ENCODE results near the gene TMEM115. TPM values are rescaled to one million over a fixed set of nuclear protein-coding genes. Genes with fewer than 3 reads are reported as not detected.

TMEM115 gene
- total RNA-seq, 1 donor from 2014 or later, result 18.3 TPM

GRCh38 chr3:50354186-50354764 is 5.0 kb downstream of the TMEM115 start:
- FAIRE-seq, result no peak
- DNase-seq (ENCODE audit: low spot score in 2 of 2), result no peak

DNA sequence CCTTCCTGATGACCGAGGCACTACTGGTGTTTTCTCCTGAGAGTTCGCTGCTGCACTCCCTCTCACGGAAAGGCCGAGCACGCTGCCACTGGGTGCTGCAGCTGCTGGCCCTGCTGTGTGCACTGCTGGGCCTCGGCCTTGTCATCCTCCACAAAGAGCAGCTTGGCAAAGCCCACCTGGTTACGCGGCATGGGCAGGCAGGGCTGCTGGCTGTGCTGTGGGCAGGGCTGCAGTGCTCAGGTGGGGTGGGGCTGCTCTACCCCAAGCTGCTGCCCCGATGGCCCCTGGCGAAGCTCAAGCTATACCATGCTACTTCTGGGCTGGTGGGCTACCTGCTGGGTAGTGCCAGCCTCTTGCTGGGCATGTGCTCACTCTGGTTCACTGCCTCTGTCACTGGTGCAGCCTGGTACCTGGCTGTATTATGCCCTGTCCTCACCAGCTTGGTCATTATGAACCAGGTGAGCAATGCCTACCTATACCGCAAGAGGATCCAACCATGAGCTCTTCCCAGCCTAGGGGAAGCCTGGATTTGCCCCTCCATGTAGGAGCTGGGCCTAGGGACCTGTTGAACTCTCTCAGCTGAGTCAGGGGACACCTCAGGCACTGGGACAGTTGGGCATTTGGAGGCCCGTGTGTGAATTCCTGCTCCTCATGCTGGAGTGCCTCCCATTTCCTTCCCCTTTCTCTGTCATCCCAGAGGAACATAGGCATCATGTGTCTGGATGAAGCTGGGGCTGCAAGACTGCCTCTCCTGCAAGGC is 5.9 kb downstream of the TMEM115 start:
- FAIRE-seq (no peak), DNase-seq (ENCODE audit: low spot score in 2 of 2) (no peak)

DNA sequence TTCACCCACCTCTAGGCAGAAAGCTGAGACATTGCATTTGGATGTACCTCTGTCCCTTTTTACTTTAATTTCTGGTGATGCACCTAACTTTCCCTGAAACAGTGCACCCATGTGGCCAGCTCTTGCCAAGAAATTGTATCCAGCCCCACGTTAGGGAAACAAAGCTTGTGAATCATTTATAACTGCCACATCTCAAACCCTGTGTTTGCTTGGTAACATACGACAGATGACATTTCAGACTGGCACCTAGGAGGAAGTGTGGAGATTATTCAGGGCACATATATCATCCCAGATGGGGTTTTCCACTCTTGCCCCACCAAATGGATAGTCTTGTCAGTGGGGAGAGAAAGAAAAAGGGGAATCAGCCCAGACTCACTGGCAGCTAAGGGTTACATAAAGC is 6.5 kb downstream of the TMEM115 start:
- DNase-seq (ENCODE audit: low spot score in 2 of 2), result no peak
- FAIRE-seq, result no peak

DNA sequence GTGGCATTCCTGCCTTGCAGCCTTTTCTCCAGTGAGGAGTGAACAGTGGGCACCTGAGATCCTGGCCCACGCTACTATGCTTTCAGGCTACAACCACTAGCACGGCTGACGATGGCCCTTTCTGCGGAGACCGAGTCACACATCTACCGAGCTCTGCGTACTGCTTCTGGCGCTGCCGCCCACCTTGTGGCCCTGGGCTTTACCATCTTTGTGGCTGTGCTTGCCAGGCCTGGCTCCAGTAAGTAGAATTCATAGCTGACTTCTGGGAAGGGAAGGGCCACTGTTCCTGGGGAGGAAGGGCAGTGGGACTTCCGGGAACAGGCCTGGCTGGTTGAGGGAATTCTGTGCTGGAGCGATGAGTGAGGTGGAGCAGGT is 8.0 kb downstream of the TMEM115 start:
- DNase-seq (ENCODE audit: low spot score in 2 of 2), result no peak
- FAIRE-seq, result no peak

DNA sequence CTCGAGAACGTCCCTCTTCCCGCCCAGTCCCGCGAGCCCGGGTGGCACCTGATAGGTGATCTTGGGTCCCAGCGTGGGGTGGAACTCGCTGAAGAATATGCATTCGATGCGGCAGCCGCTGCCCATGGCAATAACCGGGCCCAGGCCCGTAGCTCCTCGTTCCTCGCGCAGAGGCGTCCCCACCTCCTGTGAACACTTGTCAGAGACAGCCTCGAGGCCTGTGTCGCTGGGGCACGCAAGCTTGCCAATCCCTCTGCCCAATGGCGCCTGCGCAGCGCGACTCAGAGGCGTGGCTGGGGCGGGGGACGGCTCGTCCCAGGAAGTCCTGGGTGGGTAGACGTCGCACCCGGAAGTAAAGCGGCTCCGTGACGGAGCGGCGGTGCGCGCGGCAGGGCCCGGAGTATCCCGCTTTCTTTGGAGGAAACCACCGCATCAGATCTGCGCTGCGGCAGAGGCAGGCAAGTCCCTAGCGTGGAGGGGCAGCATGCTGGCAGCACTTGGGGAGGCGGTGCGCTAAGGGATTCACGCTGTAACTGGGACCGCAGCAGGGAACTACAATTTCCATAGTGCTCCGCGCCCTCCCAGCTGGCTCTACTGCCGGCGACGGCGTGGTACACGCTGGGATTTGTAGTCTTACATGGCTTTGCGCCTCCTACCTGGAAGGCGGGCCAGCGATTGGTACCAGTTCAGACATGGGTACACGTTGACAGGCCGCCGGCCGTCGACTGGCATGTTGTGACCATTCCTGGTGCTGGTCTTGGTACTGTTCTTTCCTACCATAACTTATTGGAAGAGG is 8.6 kb downstream of the TMEM115 start, which contains the start of the genes CYB561D2 and NPRL2:
Gene CYB561D2, plus strand, starts transcription at position 336 of the 796 bp plus-strand sequence. CDS start 572 bp downstream, outside the sequence.
Gene NPRL2, minus strand, starts transcription at position 249 of the 796 bp plus-strand sequence. Its CDS starts 123 bp downstream, at position 126.
- peak; percentile 95 to 98 for DNase-seq (ENCODE audit: low spot score in 2 of 2)
- FAIRE-seq, result no peak

- DNase-seq (ENCODE audit: low spot score in 2 of 2) (no peak), FAIRE-seq (no peak)
Observed at GRCh38 chr3:50350213-50350526, 9.2 kb downstream of the TMEM115 start.

DNA sequence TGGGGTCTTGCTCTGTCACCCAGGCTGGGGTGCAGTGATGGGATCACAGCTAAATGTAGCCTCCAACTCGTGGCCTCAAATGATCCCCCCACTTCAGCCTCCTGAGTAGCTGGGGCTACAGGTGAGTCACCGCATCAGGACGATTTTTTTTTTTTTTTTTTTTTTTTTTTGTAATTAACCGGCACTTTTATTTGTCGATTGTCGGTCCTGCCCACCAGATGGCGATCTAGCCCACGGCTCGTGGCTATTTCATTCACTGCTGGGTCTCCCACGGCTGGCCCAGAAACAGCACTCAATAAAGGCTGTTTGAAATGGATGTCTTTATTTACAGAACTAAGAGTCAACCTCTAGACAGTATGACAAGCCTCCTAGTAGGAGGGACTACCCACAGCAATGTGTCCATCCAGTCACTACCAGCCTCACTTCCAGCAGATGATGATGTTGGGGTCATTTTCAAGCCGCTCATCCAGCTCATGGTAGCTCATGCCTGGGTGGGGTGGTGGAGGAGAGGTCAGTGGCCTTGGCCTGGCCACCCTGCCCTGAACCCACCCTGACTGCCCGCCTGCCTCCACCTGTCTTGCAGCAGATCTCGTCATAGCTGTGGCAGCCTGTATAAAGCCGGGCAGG is 12.0 kb downstream of the TMEM115 start:
- DNase-seq (ENCODE audit: low spot score in 2 of 2) (peak; percentile 67 to 75), FAIRE-seq (peak; percentile 15)

GRCh38 chr3:50345586-50346234 is 13.6 kb downstream of the TMEM115 start, which contains the start of gene ZMYND10:
TSS of gene ZMYND10 (minus strand) at chr3:50345732. CDS start at chr3:50345579, 153 bp downstream.
- FAIRE-seq, result no peak
- DNase-seq (ENCODE audit: low spot score in 2 of 2), result peak in 1 of 2 donors; percentile 81

GRCh38 chr3:50345008-50345407 is 14.3 kb downstream of the TMEM115 start:
- DNase-seq (ENCODE audit: low spot score in 2 of 2) (no peak), FAIRE-seq (no peak)

DNA sequence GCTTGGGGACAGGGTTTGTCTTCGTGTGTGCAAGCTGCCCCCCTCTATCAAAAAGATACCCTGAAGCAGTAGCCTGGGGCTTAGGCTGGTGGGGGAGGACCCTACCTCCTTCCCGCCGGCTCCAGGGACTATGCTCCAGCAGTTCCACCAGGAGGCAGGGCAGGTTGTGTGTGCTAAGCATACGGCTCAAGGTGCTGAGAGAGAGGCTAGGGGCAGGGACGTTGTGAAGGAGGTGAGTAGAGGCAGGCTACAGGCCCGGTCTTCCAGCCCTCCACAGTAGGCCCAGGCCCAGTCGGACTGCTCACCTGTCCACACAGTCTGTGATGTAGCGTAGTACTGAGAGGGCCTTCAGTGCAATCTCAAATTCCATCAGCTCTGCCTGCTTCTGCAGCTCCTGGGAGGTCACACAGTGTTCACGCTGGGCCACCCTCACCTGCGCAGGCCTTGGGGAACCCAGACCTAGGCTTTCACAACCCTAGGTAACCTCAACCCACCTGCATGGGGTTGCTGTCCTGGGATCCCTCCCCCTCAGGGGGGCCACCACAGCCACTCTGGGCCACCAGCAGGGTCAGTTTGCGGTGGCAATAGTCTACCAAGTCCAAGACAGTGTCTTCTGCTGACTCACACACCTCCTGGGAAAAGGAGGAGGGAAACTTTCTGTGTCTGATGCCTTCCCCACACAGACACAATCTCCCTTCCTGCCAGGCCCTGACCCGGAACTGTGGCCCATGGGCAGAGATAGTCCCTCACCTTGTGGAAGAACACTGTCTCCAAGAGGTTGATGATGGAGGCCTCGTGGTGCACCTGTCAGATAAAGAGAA is 16.3 kb downstream of the TMEM115 start:
- no peak for FAIRE-seq
- no peak for DNase-seq (ENCODE audit: low spot score in 2 of 2)

DNA sequence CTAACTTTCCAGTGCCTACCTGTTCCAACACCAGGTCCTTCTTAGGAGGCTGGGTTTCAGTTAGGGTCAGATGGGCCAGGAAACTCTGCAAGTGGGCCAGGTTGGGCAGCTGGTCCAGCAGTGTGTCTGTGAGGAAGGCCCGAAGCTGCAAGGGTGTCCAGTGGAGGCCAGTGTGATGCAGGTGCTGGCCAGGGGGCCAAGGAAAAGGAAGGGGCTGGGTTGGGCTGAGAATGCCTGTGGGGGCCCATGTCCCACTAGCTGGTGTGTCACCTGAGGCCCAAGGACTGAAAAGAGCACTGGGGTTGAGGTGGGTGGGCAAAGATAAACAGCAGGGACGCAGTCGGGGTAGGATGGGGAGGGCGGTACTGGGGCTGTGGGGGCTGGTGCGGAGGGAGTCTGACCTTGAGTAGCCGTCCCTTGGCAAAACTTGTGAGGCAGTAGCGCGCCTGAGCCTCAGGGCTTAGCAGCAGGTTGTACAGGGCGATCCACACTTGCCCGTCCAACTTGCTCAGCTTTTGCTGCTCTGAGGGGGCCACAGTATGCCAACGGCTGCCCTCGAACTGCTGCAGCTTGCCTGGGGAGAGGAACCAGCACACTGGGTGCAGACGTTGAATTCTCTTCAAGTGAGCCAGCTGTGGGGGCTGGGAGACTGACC is 17.2 kb downstream of the TMEM115 start:
- FAIRE-seq (no peak), DNase-seq (ENCODE audit: low spot score in 2 of 2) (no peak)

DNA sequence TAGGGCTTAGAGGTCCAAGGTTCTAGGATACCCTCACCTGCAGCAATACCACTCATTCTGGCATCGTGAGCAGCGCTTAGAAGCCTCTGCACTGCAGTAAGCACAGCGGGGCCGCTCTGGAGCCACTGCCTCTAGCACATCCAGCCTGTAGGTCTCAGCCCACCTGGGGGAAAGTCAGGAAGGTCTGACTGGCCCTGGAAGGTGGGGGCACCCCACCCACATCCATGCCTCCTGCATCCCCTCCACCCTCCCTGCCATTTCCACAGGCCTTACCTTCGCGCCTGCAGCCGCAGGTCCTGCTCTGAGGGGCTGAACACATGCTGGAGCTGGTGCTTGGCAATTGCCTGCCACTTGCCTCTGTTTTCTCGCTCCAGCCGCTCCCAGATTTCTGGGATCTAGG is 17.8 kb downstream of the TMEM115 start:
- DNase-seq (ENCODE audit: low spot score in 2 of 2) (no peak), FAIRE-seq (no peak)

- DNase-seq (ENCODE audit: low spot score in 2 of 2) (no peak), FAIRE-seq (no peak)
Observed at GRCh38 chr3:50340448-50341329, 18.6 kb downstream of the TMEM115 start, which contains the start of gene RASSF1. TSS of gene RASSF1 (minus strand) at chr3:50340836. CDS start at chr3:50340805, 31 bp downstream.

DNA sequence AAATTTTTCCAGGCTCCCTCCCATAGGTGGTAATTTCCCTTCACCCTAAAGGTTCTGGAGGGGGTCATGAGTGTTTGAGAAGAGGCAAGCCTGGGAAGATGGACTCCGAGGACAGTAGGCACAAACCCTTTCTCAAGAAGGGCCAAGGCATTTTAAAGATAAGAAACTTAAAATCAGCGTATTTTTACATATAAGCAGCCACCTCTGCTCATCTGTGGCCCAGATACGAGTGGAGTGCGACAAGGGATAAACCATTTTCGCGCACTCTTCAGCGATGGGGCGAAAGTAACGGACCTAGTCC is 19.2 kb downstream of the TMEM115 start:
- DNase-seq (ENCODE audit: low spot score in 2 of 2) (no peak), FAIRE-seq (no peak)

GRCh38 chr3:50339485-50340146 is 19.7 kb downstream of the TMEM115 start:
- DNase-seq (ENCODE audit: low spot score in 2 of 2), result no peak
- no peak for FAIRE-seq

GRCh38 chr3:50338965-50339364 is 20.4 kb downstream of the TMEM115 start:
- FAIRE-seq, result no peak
- no peak for DNase-seq (ENCODE audit: low spot score in 2 of 2)

- DNase-seq (ENCODE audit: low spot score in 2 of 2) (peak; percentile 99 to 100), FAIRE-seq (no peak)
Observed at GRCh38 chr3:50337175-50337861, 22.0 kb downstream of the TMEM115 start.
